NK-92 (cell line): Measurements from ENCODE around the gene CHST1.

Experiments used
- DNase-seq: peaks from one replicate; lab custom pipeline; 2025; ENCODE audit not compliant: unreplicated experiment; lab: John Stamatoyannopoulos, UW

The CHST1 gene

GRCh38 chr11:45675646-45676045 lies 10.2 kb upstream of the CHST1 start:
- DNase-seq: no peak

GRCh38 chr11:45674481-45675190 lies 9.2 kb upstream of the CHST1 start:
- DNase-seq: no peak

- no peak for DNase-seq
Observed at GRCh38 chr11:45673441-45673840, 8.0 kb upstream of the CHST1 start.

GRCh38 chr11:45672593-45672992 lies 7.2 kb upstream of the CHST1 start:
- DNase-seq: no peak

GRCh38 chr11:45671246-45672171 lies 6.1 kb upstream of the CHST1 start:
- DNase-seq: no peak

- DNase-seq: no peak
Observed at GRCh38 chr11:45670386-45671135, 5.1 kb upstream of the CHST1 start.

GRCh38 chr11:45669956-45670355 lies 4.5 kb upstream of the CHST1 start:
- no peak for DNase-seq

- no peak for DNase-seq
Observed at GRCh38 chr11:45669146-45669545, 3.7 kb upstream of the CHST1 start.

GRCh38 chr11:45667929-45668680 lies 2.7 kb upstream of the CHST1 start:
- DNase-seq: no peak

- no peak for DNase-seq
Observed at GRCh38 chr11:45666648-45667642, 1.5 kb upstream of the CHST1 start.

GRCh38 chr11:45665933-45666647 lies 668 bp upstream of the CHST1 start:
- no peak for DNase-seq

GRCh38 chr11:45664376-45665205 lies 831 bp downstream of the CHST1 start:
- no peak for DNase-seq

GRCh38 chr11:45663486-45664375 lies 1.7 kb downstream of the CHST1 start:
- no peak for DNase-seq

GRCh38 chr11:45662665-45663485 lies 2.5 kb downstream of the CHST1 start:
- no peak for DNase-seq

- no peak for DNase-seq
Observed at GRCh38 chr11:45662096-45662664, 3.2 kb downstream of the CHST1 start.
